Keratinocyte (primary cell): Measurements from ENCODE around the gene ABCA10.

ENCODE experiments used
- EZH2 ChIP-seq: IDR thresholded peaks from one replicate; pipeline ENCODE4 v1.6.1; 2012; ENCODE audit warnings: inconsistent platforms, mild to moderate bottlenecking, low read length, moderate library complexity
- TF ChIP-seq, protein P1 (sequence below), 3 experiments: IDR thresholded peaks in 1 of 3; conservative IDR thresholded peaks in 1 of 3; optimal IDR thresholded peaks in 1 of 3; 2 replicates in 2 of 3; 3 replicates in 1 of 3; pipeline versions ENCODE3 to v1.5.1; 2011; ENCODE audit warnings: low read length in 3 of 3, mild to moderate bottlenecking in 3 of 3, moderate library complexity in 2 of 3, control low read depth in 1 of 3, inconsistent platforms in 1 of 3; ENCODE audit not compliant: insufficient read depth in 2 of 3; ENCODE audit errors: extremely low read depth in 1 of 3

DNA sequence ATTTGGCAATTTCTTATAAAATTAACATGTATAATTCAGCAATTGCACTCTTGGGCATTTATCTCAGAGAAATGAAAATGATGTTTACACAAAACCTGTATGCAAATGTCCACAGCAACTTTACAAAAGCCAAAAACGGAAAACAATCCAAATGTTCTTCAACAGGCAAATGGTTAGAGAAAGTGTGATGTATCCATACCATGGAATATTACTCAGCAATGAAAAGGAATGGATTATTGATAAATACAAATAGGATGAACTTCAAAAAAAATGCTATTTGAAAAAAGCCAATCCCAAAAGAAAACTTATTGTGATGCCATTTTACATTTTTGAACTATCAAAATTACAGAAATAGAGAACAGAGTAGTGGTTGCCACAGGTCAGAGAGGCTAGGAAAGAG lies 37.2 kb upstream of the ABCA10 start:
- TF ChIP-seq, protein P1, sequence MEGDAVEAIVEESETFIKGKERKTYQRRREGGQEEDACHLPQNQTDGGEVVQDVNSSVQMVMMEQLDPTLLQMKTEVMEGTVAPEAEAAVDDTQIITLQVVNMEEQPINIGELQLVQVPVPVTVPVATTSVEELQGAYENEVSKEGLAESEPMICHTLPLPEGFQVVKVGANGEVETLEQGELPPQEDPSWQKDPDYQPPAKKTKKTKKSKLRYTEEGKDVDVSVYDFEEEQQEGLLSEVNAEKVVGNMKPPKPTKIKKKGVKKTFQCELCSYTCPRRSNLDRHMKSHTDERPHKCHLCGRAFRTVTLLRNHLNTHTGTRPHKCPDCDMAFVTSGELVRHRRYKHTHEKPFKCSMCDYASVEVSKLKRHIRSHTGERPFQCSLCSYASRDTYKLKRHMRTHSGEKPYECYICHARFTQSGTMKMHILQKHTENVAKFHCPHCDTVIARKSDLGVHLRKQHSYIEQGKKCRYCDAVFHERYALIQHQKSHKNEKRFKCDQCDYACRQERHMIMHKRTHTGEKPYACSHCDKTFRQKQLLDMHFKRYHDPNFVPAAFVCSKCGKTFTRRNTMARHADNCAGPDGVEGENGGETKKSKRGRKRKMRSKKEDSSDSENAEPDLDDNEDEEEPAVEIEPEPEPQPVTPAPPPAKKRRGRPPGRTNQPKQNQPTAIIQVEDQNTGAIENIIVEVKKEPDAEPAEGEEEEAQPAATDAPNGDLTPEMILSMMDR (optimal IDR thresholded peaks at IDR 0.05 in 1 of 3, IDR thresholded peaks at IDR 0.05 in 1 of 3, conservative IDR thresholded peaks at IDR 0.05 in 1 of 3; ENCODE audit: extremely low read depth in 1 of 3, insufficient read depth in 2 of 3, low read length in 3 of 3) = no peak
- no peak for TF ChIP-seq EZH2
